GM23338 (cell line): ENCODE measurements around the gene CASP2. TPM values are rescaled to one million over a fixed set of nuclear protein-coding genes. Genes with fewer than 3 reads are reported as not detected.

Experiments
- ATAC-seq: fragments of 200-7000 bp; cut with Tn5 transposase; 3 replicates; pipeline ENCODE4 v1.9.1; 2020
- DNase-seq: peaks from one replicate; pipeline ENCODE4 v3.0.0-alpha.2; 2015; ENCODE audit warnings: low spot score
- H2AFZ ChIP-seq: fragments of 200-600 bp; sonication (generic); 2 replicates; pipeline ENCODE4 v1.8.0; 2016; ENCODE audit warnings: antibody characterized with exemption, mild to moderate bottlenecking, moderate library complexity
- H3F3A ChIP-seq: fragments of 200-600 bp; sonication (generic); replicated peaks from 2 replicates; pipeline ENCODE4 v1.8.0; 2017; ENCODE audit warnings: antibody characterized with exemption, mixed run types, low read depth
- H3K27ac ChIP-seq: fragments of 200-600 bp; sonication (generic); 2 replicates; pipeline ENCODE4 v1.6.1; 2016; ENCODE audit warnings: low read depth
- H3K27me3 ChIP-seq: fragments of 200-600 bp; sonication (generic); 2 replicates; pipeline ENCODE4 v1.8.0; 2016; ENCODE audit warnings: mild to moderate bottlenecking, mixed run types, moderate library complexity; ENCODE audit not compliant: insufficient read depth
- H3K36me3 ChIP-seq: fragments of 200-600 bp; sonication (generic); 2 replicates; pipeline ENCODE4 v1.8.0; 2016; ENCODE audit warnings: mild to moderate bottlenecking; ENCODE audit not compliant: insufficient read depth
- H3K4me1 ChIP-seq: fragments of 200-600 bp; sonication (generic); 2 replicates; pipeline ENCODE4 v1.8.0; 2016; ENCODE audit warnings: mild to moderate bottlenecking, moderate library complexity; ENCODE audit not compliant: insufficient read depth
- H3K4me2 ChIP-seq: fragments of 200-600 bp; sonication (generic); 2 replicates; pipeline ENCODE4 v1.7.1; 2017; ENCODE audit warnings: mixed run types
- H3K4me3 ChIP-seq: fragments of 200-600 bp; sonication (generic); 2 replicates; pipeline ENCODE4 v1.6.1; 2016; ENCODE audit warnings: mixed run types
- H3K79me2 ChIP-seq: fragments of 200-600 bp; sonication (generic); replicated peaks from 2 replicates; pipeline ENCODE4 v1.8.0; 2017; ENCODE audit warnings: mild to moderate bottlenecking; ENCODE audit not compliant: insufficient read depth
- H3K9me2 ChIP-seq: fragments of 200-600 bp; sonication (generic); 2 replicates; pipeline ENCODE4 v1.8.0; 2017; ENCODE audit not compliant: insufficient read depth
- H4K20me1 ChIP-seq: fragments of 200-600 bp; sonication (generic); replicated peaks from 2 replicates; pipeline ENCODE4 v1.8.0; 2017; ENCODE audit warnings: mild to moderate bottlenecking; ENCODE audit not compliant: insufficient read depth
- H3K27ac Mint-ChIP-seq: 2 replicates; pipeline ENCODE4 v1.8.0; 2020; ENCODE audit warnings: inconsistent platforms, mild to moderate bottlenecking, moderate library complexity, mixed read lengths
- H3K27me3 Mint-ChIP-seq: 3 replicates; pipeline ENCODE4 v1.8.0; 2022; ENCODE audit warnings: low read depth, mild to moderate bottlenecking, moderate library complexity, mixed read lengths, inconsistent platforms; ENCODE audit not compliant: insufficient read depth, poor library complexity
- H3K36me3 Mint-ChIP-seq: 3 replicates; pipeline ENCODE4 v1.8.0; 2021; ENCODE audit warnings: low read depth, mild to moderate bottlenecking, inconsistent platforms, moderate library complexity, mixed read lengths
- H3K4me1 Mint-ChIP-seq: 3 replicates; pipeline ENCODE4 v1.8.0; 2020; ENCODE audit warnings: mild to moderate bottlenecking, inconsistent platforms, mixed read lengths
- H3K4me3 Mint-ChIP-seq: 3 replicates; pipeline ENCODE4 v1.8.0; 2021; ENCODE audit warnings: moderate library complexity, mild to moderate bottlenecking, inconsistent platforms, mixed read lengths
- H3K9me3 Mint-ChIP-seq: 3 replicates; pipeline ENCODE4 v1.8.0; 2020; ENCODE audit warnings: moderate library complexity, mild to moderate bottlenecking, inconsistent platforms, mixed read lengths
- CTCF ChIP-seq, 2 experiments: fragments of 200-600 bp in 1 of 2; sonication (generic) in 1 of 2; conservative IDR thresholded peaks; 2 replicates each; pipeline versions ENCODE4 v1.5.1 to v1.6.1; 2016 to 2017; ENCODE audit warnings: antibody characterized with exemption in 2 of 2, low read depth in 2 of 2, mild to moderate bottlenecking in 2 of 2, moderate library complexity in 1 of 2
- ETS1 ChIP-seq: IDR thresholded peaks from 2 replicates; pipeline ENCODE4 v1.6.1; 2016; ENCODE audit warnings: antibody characterized with exemption
- EZH2 ChIP-seq: fragments of 200-600 bp; sonication (generic); IDR thresholded peaks from one replicate; pipeline ENCODE4 v1.8.0; 2017; ENCODE audit warnings: antibody characterized with exemption, mild to moderate bottlenecking, low read depth; ENCODE audit not compliant: unreplicated experiment
- EZH2phosphoT487 ChIP-seq: fragments of 200-600 bp; sonication (generic); IDR thresholded peaks from one replicate; pipeline ENCODE4 v1.8.1; 2018; ENCODE audit warnings: antibody characterized with exemption; ENCODE audit not compliant: unreplicated experiment
- JUNB ChIP-seq: IDR thresholded peaks from one replicate; pipeline ENCODE4 v1.6.1; 2016; ENCODE audit warnings: antibody characterized with exemption; ENCODE audit not compliant: unreplicated experiment
- POLR2AphosphoS5 ChIP-seq: IDR thresholded peaks from 2 replicates; pipeline ENCODE4 v1.6.1; 2016; ENCODE audit warnings: antibody characterized with exemption, low read depth
- REST ChIP-seq: IDR thresholded peaks from one replicate; pipeline ENCODE4 v1.6.1; 2018; ENCODE audit warnings: antibody characterized with exemption; ENCODE audit not compliant: unreplicated experiment
- STAT1 ChIP-seq: IDR thresholded peaks from one replicate; pipeline ENCODE4 v1.6.1; 2016; ENCODE audit warnings: antibody characterized with exemption; ENCODE audit not compliant: unreplicated experiment
- ZNF331 ChIP-seq: fragments of 250-450 bp; sonication (Bioruptor Pico); IDR thresholded peaks from 2 replicates; pipeline ENCODE4 v1.5.0; 2020; ENCODE audit warnings: low read depth, mild to moderate bottlenecking, moderate library complexity
- ZNF462 ChIP-seq: fragments of 250-450 bp; sonication (Bioruptor Pico); IDR thresholded peaks from 2 replicates; pipeline ENCODE4 v1.5.0; 2020; ENCODE audit warnings: mild to moderate bottlenecking, moderate library complexity
- polyA plus RNA-seq: library from polyadenylated mRNA; unstranded; fragments of >200 nt; fragmentation: Nextera tagmentation; extraction: Ambion mirVana; gene quantifications from 2 replicates; pipeline ENCODE4 v1.2.1, GENCODE V29; 2016
- total RNA-seq: library from RNA; depleted of rRNA; stranded (reverse); fragments of >200 nt; shearing (Covaris generic); gene quantifications from 2 replicates; pipeline ENCODE4 v1.2.3, GENCODE V29; 2014

The CASP2 gene
- total and polyA plus RNA-seq, 2 experiments from 2014 or later = 17.7 to 21.8 TPM

GRCh38 chr7:143351574-143351973, 63.4 kb downstream of the CASP2 start (continued):
- TF ChIP-seq EZH2 (no peak), JUNB (no peak), POLR2AphosphoS5 (no peak), REST (no peak), ZNF331 (CRISPR knock-in tag) (no peak), ETS1 (no peak)

- DNase-seq (no peak), ATAC-seq (peak; percentile 40)
- peaks cover 18% of the 10 kb centered on the region for H3K27me3 Mint-ChIP-seq
- no peaks in the 10 kb centered on the region; the same call in 1 of the 2 replicates for H3K27me3 ChIP-seq
- no peak overlapping the region for H3K27ac ChIP-seq
- no peak overlapping the region for H3K4me3 ChIP-seq
- H3K79me2 ChIP-seq = no peaks in the 10 kb centered on the region
- H4K20me1 ChIP-seq = no peaks in the 10 kb centered on the region
- H2AFZ ChIP-seq = no peak overlapping the region
- TF ChIP-seq STAT1 (no peak), EZH2phosphoT487 (no peak), POLR2AphosphoS5 (no peak; the same call in 1 of the 2 replicates), ZNF462 (no peak), ZNF331 (CRISPR knock-in tag) (no peak), CTCF (conservative IDR thresholded peaks at IDR 0.05; ENCODE audit: low read depth in 2 of 2) (no peak)
- H3K36me3 Mint-ChIP-seq = peaks cover 34% of the 10 kb centered on the region
- no peak overlapping the region for H3K27ac Mint-ChIP-seq
- H3K4me2 ChIP-seq = no peak overlapping the region
- no peaks in the 10 kb centered on the region; the same call in 2 of the 3 replicates for H3K9me3 Mint-ChIP-seq
- peaks cover 1% of the 10 kb centered on the region for H3K36me3 ChIP-seq
- H3K4me1 Mint-ChIP-seq = peaks cover 34% of the 10 kb centered on the region
- H3F3A ChIP-seq = no peaks in the 10 kb centered on the region
- H3K4me3 Mint-ChIP-seq = no peak overlapping the region; the same call in 2 of the 3 replicates
- H3K4me1 ChIP-seq = no peaks in the 10 kb centered on the region; the same call in 1 of the 2 replicates
- no peaks in the 10 kb centered on the region for H3K9me2 ChIP-seq
These were observed 64.4 kb downstream of the CASP2 start for GRCh38 chr7:143352531-143353002.
